Thoracic aorta (tissue), 2 donors: Measurements from ENCODE around the gene MAPK10. TPM values are rescaled to one million over a fixed set of nuclear protein-coding genes. Genes with fewer than 3 reads are reported as not detected.

ENCODE experiments used
- ATAC-seq: fragments of 150-250 bp; one replicate; pipeline ENCODE4 v1.8.0; 2017; ENCODE audit warnings: low read depth; ENCODE audit not compliant: insufficient number of reproducible peaks, low FRiP score
- DNase-seq: peaks from one replicate; pipeline ENCODE4 v3.0.0-alpha.2; 2020; ENCODE audit warnings: low spot score
- H3K27ac ChIP-seq, 2 donors: fragments of 200-600 bp; sonication (generic); 1 replicate in 1 of 2; 2 replicates in 1 of 2; pipeline ENCODE4 v1.5.1; 2016; ENCODE audit warnings: mild to moderate bottlenecking in 2 of 2, moderate library complexity in 2 of 2
- H3K27me3 ChIP-seq: fragments of 200-600 bp; sonication (generic); replicated peaks from 2 replicates; pipeline ENCODE4 v1.6.0; 2016; ENCODE audit warnings: mild to moderate bottlenecking; ENCODE audit not compliant: insufficient read depth
- H3K36me3 ChIP-seq: fragments of 200-600 bp; sonication (generic); one replicate; pipeline ENCODE4 v1.5.1; 2016
- H3K4me1 ChIP-seq, 2 donors: fragments of 200-600 bp; sonication (generic); 1 replicate in 1 of 2; 2 replicates in 1 of 2; pipeline versions ENCODE4 v1.5.1 to v1.6.0; 2016; ENCODE audit warnings: low read depth in 2 of 2, mild to moderate bottlenecking in 1 of 2; ENCODE audit not compliant: control insufficient read depth in 1 of 2
- H3K4me3 ChIP-seq: fragments of 200-600 bp; sonication (generic); 2 replicates; pipeline ENCODE4 v1.5.1; 2016; ENCODE audit warnings: mild to moderate bottlenecking
- H3K9me3 ChIP-seq: fragments of 200-600 bp; sonication (generic); 2 replicates; pipeline ENCODE4 v1.5.1; 2016
- total RNA-seq, 2 donors: library from RNA; depleted of rRNA; stranded (reverse); fragments of >200 nt; gene quantifications; one replicate each; pipeline versions ENCODE4 v1.1.0 to v1.2.3, GENCODE V29; 2016
- TF ChIP-seq, protein P1 (sequence below): fragments of 200-600 bp; sonication (generic); IDR thresholded peaks from one replicate; pipeline ENCODE4 v1.5.1; 2019; ENCODE audit warnings: antibody characterized with exemption

The MAPK10 gene
- total RNA-seq, 2 donors from 2014 or later = 28.8 to 44.7 TPM

DNA sequence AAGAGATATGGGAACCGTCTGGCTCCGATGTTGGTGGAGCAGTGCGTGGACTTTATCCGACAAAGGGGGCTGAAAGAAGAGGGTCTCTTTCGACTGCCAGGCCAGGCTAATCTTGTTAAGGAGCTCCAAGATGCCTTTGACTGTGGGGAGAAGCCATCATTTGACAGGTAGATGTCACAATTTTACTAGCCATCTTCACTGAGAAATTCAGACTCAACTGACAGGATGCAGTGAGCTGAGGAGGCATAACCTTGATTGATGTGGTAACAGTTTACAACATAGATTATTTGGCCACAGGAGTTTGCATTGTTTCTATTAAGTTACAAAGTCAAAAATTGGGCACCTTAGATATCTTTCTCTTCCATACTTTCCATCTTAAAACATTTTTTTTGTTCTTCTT, 417.7 kb downstream of the MAPK10 start:
- peaks cover 0 to 4% of the 10 kb centered on the region in 2 donors for H3K4me1 ChIP-seq
- DNase-seq (no peak), ATAC-seq (no peak)
- H3K27me3 ChIP-seq = no peaks in the 10 kb centered on the region
- H3K4me3 ChIP-seq = no peak overlapping the region
- TF ChIP-seq, protein P1, sequence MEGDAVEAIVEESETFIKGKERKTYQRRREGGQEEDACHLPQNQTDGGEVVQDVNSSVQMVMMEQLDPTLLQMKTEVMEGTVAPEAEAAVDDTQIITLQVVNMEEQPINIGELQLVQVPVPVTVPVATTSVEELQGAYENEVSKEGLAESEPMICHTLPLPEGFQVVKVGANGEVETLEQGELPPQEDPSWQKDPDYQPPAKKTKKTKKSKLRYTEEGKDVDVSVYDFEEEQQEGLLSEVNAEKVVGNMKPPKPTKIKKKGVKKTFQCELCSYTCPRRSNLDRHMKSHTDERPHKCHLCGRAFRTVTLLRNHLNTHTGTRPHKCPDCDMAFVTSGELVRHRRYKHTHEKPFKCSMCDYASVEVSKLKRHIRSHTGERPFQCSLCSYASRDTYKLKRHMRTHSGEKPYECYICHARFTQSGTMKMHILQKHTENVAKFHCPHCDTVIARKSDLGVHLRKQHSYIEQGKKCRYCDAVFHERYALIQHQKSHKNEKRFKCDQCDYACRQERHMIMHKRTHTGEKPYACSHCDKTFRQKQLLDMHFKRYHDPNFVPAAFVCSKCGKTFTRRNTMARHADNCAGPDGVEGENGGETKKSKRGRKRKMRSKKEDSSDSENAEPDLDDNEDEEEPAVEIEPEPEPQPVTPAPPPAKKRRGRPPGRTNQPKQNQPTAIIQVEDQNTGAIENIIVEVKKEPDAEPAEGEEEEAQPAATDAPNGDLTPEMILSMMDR = no peak
- no peak overlapping the region for H3K27ac ChIP-seq
- no peaks in the 10 kb centered on the region for H3K9me3 ChIP-seq
- H3K36me3 ChIP-seq = no peaks in the 10 kb centered on the region

DNA sequence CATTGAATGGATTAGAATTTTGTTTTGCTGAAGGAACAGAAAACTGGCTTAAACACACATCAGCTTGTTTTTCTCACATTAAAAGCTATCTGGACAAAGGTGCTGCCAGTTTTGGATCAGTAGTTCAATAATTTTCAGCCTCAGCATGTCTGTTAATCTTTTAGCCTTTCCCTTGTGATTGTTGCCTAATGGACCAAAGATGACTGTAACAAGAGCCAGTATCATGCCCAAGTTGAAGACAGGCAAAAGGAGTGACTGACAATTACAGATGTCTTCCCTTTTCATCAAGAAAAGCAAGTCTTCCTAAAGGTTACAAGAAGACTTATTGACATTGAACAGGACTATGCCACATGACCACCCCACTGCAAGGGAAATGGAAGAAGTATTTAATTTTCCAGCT, 419.7 kb downstream of the MAPK10 start:
- no peak overlapping the region for H3K27ac ChIP-seq
- ATAC-seq = no peak

More for the DNA sequence above, 419.7 kb downstream of the MAPK10 start:
- no peaks in the 10 kb centered on the region for H3K27me3 ChIP-seq
- H3K9me3 ChIP-seq = no peaks in the 10 kb centered on the region
- H3K36me3 ChIP-seq = no peaks in the 10 kb centered on the region
- H3K4me3 ChIP-seq = no peak overlapping the region
- peaks cover 0 to 4% of the 10 kb centered on the region in 2 donors for H3K4me1 ChIP-seq
- no peak for DNase-seq
- TF ChIP-seq, protein P1 = no peak

Other genes starting within 250 kb of the MAPK10 start
- 10 to 100 TPM; 18.6 to 36.4 TPM for gene PTPN13, start 234.3 kb upstream of the MAPK10 start, total RNA-seq